Neural cell (in vitro differentiated cells): ENCODE results near the gene FAM20C. TPM values are rescaled to one million over a fixed set of nuclear protein-coding genes. Genes with fewer than 3 reads are reported as not detected.
A peak's percentile ranks its signal among the peaks of the same experiment; 100 is the strongest.

Source experiments
- H2AFZ ChIP-seq: fragments of 200-600, 300-800 bp; sonication (generic), shearing (Covaris generic); 2 replicates; pipeline ENCODE4 v1.6.0; 2014; ENCODE audit warnings: low read depth, mild to moderate bottlenecking, antibody characterized with exemption, low read length, moderate library complexity
- H3F3A ChIP-seq: fragments of 200-600 bp; shearing (Covaris generic); 2 replicates; pipeline ENCODE4 v1.6.1; 2016; ENCODE audit warnings: mild to moderate bottlenecking, moderate library complexity, mixed read lengths, antibody characterized with exemption, low read length; ENCODE audit not compliant: insufficient read depth, poor library complexity, severe bottlenecking
- H3K27ac ChIP-seq: fragments of 200-600, 300-800 bp; sonication (generic), shearing (Covaris generic); 2 replicates; pipeline ENCODE4 v1.5.1; 2014; ENCODE audit warnings: mild to moderate bottlenecking, low read length, moderate library complexity
- H3K27me3 ChIP-seq: fragments of 300-800, 200-600 bp; sonication (generic), shearing (Covaris generic); 2 replicates; pipeline ENCODE4 v1.6.0; 2014; ENCODE audit warnings: mild to moderate bottlenecking, low read depth, low read length, moderate library complexity; ENCODE audit not compliant: insufficient read depth
- H3K36me3 ChIP-seq: fragments of 300-800, 200-600 bp; sonication (generic), shearing (Covaris generic); 2 replicates; pipeline ENCODE4 v1.5.1; 2014; ENCODE audit warnings: mild to moderate bottlenecking, antibody characterized with exemption, low read length, moderate library complexity; ENCODE audit not compliant: insufficient read depth
- H3K4me2 ChIP-seq: fragments of 300-800, 200-600 bp; sonication (generic), shearing (Covaris generic); 2 replicates; pipeline ENCODE4 v1.6.0; 2014; ENCODE audit warnings: mild to moderate bottlenecking, low read length
- H3K4me3 ChIP-seq: fragments of 300-800, 200-600 bp; sonication (generic), shearing (Covaris generic); 2 replicates; pipeline ENCODE4 v1.5.1; 2014; ENCODE audit warnings: mild to moderate bottlenecking, low read length, moderate library complexity
- H3K79me2 ChIP-seq: fragments of 200-600 bp; shearing (Covaris generic); replicated peaks from 2 replicates; pipeline ENCODE4 v1.6.0; 2014; ENCODE audit warnings: mild to moderate bottlenecking, low read length, moderate library complexity; ENCODE audit not compliant: insufficient read depth
- H3K9ac ChIP-seq: fragments of 300-800, 200-600 bp; sonication (generic), shearing (Covaris generic); 2 replicates; pipeline ENCODE4 v1.6.1; 2016; ENCODE audit warnings: mild to moderate bottlenecking, low read length, mixed read lengths
- H3K9me2 ChIP-seq: fragments of 200-600 bp; shearing (Covaris generic); 2 replicates; pipeline ENCODE4 v1.6.1; 2016; ENCODE audit warnings: mild to moderate bottlenecking, low read length, mixed read lengths; ENCODE audit not compliant: insufficient read depth
- H3K9me3 ChIP-seq: fragments of 200-600, 300-800 bp; sonication (generic), shearing (Covaris generic); 2 replicates; pipeline ENCODE4 v1.6.1; 2016; ENCODE audit warnings: mild to moderate bottlenecking, mixed run types, low read length, moderate library complexity, mixed read lengths
- H4K20me1 ChIP-seq: fragments of 200-600 bp; shearing (Covaris generic); 2 replicates; pipeline ENCODE4 v1.6.1; 2016; ENCODE audit warnings: mild to moderate bottlenecking, mixed run types; ENCODE audit not compliant: insufficient read depth
- EZH2 ChIP-seq: fragments of 200-600, 300-800 bp; shearing (Covaris generic), sonication (generic); IDR thresholded peaks from 2 replicates; pipeline ENCODE4 v1.6.1; 2014; ENCODE audit warnings: antibody characterized with exemption, low read length, borderline replicate concordance, mild to moderate bottlenecking; ENCODE audit not compliant: insufficient read depth, poor library complexity, severe bottlenecking
- MXI1 ChIP-seq: fragments of 450-650 bp; conservative IDR thresholded peaks from 2 replicates; pipeline ENCODE4 v1.6.1; 2014; ENCODE audit warnings: antibody characterized with exemption, mild to moderate bottlenecking; ENCODE audit not compliant: poor library complexity, severe bottlenecking
- POLR2AphosphoS5 ChIP-seq: IDR thresholded peaks from 2 replicates; pipeline ENCODE4 v1.6.1; 2012
- RAD21 ChIP-seq: fragments of 450-650 bp; conservative IDR thresholded peaks from 2 replicates; pipeline ENCODE4 v1.6.1; 2014; ENCODE audit warnings: antibody characterized with exemption, mild to moderate bottlenecking, moderate library complexity
- SMC3 ChIP-seq: fragments of 450-650 bp; conservative IDR thresholded peaks from 2 replicates; pipeline ENCODE4 v1.6.1; 2014; ENCODE audit warnings: antibody characterized with exemption, mild to moderate bottlenecking, moderate library complexity; ENCODE audit not compliant: poor library complexity
- TAF1 ChIP-seq: IDR thresholded peaks from 2 replicates; pipeline ENCODE4 v1.6.1; 2012; ENCODE audit warnings: low read depth
- polyA plus RNA-seq: library from polyadenylated mRNA; depleted of rRNA; stranded (reverse); fragments of >200 nt; gene quantifications from 2 replicates; pipeline ENCODE4 v1.2.3, GENCODE V29; 2014
- TF ChIP-seq, protein P1 (sequence below): IDR thresholded peaks from 2 replicates; pipeline ENCODE4 v1.6.1; 2012; ENCODE audit warnings: borderline replicate concordance
- TF ChIP-seq, protein P2 (sequence below): fragments of 450-650 bp; IDR thresholded peaks from 2 replicates; pipeline ENCODE4 v1.5.1; 2014; ENCODE audit warnings: antibody characterized with exemption, mild to moderate bottlenecking, moderate library complexity; ENCODE audit not compliant: poor library complexity, severe bottlenecking

The FAM20C gene
- polyA plus RNA-seq, 1 donor from 2014 or later, result 22.7 TPM

DNA sequence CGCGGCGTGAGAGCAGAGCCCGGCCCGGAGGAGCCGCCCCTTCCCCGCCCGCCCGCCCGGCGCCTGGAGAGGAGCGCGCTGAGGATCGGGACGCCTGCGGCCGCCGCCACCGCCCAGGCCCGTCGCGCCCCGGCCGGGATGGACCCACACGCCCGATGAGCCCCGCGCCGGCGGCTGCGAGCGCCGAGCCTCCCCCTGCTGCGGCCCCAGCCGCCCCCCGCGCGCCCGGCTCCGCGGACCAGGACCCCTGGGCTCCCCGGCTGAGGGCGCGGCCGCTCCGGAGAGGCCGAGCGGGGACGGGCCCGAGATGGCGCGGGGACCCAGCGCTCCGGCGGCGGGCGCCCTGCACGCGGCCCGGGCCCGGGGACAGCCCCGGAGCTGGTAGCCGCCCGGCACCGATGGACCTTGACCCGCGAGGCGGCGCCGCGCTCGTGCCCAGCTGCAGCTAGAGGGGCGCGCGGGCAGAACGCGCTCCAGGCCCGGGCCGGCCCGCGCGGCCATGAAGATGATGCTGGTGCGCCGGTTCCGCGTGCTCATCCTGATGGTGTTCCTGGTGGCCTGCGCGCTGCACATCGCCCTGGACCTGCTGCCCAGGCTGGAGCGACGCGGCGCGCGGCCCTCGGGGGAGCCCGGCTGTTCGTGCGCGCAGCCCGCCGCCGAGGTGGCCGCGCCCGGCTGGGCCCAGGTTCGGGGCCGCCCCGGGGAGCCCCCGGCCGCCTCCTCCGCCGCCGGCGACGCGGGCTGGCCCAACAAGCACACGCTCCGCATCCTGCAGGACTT lies 520 bp downstream of the FAM20C start:
- peak overlapping the region; percentile 93 for H3K9ac ChIP-seq
- H3K4me3 ChIP-seq, result peak overlapping the region; percentile 79
- no peaks in the 10 kb centered on the region for H3K9me2 ChIP-seq
- H3K4me2 ChIP-seq, result no peak overlapping the region
- H4K20me1 ChIP-seq, result no peaks in the 10 kb centered on the region
- TF ChIP-seq MXI1 (peak; percentile 34), SMC3 (no peak)
- TF ChIP-seq, protein P1, sequence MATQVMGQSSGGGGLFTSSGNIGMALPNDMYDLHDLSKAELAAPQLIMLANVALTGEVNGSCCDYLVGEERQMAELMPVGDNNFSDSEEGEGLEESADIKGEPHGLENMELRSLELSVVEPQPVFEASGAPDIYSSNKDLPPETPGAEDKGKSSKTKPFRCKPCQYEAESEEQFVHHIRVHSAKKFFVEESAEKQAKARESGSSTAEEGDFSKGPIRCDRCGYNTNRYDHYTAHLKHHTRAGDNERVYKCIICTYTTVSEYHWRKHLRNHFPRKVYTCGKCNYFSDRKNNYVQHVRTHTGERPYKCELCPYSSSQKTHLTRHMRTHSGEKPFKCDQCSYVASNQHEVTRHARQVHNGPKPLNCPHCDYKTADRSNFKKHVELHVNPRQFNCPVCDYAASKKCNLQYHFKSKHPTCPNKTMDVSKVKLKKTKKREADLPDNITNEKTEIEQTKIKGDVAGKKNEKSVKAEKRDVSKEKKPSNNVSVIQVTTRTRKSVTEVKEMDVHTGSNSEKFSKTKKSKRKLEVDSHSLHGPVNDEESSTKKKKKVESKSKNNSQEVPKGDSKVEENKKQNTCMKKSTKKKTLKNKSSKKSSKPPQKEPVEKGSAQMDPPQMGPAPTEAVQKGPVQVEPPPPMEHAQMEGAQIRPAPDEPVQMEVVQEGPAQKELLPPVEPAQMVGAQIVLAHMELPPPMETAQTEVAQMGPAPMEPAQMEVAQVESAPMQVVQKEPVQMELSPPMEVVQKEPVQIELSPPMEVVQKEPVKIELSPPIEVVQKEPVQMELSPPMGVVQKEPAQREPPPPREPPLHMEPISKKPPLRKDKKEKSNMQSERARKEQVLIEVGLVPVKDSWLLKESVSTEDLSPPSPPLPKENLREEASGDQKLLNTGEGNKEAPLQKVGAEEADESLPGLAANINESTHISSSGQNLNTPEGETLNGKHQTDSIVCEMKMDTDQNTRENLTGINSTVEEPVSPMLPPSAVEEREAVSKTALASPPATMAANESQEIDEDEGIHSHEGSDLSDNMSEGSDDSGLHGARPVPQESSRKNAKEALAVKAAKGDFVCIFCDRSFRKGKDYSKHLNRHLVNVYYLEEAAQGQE, result no peak
- H2AFZ ChIP-seq, result no peak overlapping the region
- no peaks in the 10 kb centered on the region for H3K36me3 ChIP-seq
- H3K9me3 ChIP-seq, result no peaks in the 10 kb centered on the region
- H3K79me2 ChIP-seq, result peaks cover 49% of the 10 kb centered on the region
- no peaks in the 10 kb centered on the region for H3K27me3 ChIP-seq
- no peaks in the 10 kb centered on the region for H3F3A ChIP-seq
- peak overlapping the region; percentile 73 for H3K27ac ChIP-seq

DNA sequence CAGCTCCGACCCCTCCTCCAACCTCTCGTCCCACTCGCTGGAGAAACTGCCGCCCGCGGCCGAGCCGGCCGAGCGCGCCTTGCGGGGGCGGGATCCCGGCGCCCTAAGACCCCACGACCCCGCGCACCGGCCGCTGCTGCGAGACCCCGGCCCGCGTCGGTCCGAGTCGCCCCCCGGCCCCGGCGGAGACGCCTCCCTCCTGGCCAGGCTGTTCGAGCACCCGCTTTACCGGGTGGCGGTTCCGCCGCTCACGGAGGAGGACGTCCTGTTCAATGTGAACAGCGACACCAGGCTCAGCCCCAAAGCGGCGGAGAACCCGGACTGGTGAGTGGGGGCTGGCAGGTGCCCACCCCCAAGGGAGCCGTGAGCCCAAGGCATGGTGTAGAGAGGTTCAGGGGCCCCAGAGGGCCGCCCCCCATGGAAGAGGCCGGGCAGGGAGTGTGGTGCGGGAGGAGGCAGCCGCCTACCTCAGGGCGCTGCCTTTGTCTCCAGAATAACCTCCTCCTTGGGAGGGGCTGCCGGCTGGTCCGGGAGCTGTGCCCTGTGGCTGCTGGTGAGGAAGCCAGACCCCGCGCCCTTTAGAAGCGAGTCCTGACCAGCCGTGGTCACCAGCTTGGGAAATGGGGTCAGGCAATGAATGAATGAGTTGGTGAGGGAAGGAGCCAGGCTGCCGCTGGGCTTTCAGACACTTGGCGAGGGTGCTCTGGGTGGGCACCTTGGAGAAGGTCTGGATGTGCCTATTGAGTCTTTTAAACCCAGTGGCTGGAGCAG lies 1.3 kb downstream of the FAM20C start:
- no peaks in the 10 kb centered on the region for H4K20me1 ChIP-seq
- peak; percentile 7 for TF ChIP-seq MXI1
- TF ChIP-seq RAD21, result peak; percentile 15
- no peak for TF ChIP-seq EZH2
- TF ChIP-seq, protein P2, sequence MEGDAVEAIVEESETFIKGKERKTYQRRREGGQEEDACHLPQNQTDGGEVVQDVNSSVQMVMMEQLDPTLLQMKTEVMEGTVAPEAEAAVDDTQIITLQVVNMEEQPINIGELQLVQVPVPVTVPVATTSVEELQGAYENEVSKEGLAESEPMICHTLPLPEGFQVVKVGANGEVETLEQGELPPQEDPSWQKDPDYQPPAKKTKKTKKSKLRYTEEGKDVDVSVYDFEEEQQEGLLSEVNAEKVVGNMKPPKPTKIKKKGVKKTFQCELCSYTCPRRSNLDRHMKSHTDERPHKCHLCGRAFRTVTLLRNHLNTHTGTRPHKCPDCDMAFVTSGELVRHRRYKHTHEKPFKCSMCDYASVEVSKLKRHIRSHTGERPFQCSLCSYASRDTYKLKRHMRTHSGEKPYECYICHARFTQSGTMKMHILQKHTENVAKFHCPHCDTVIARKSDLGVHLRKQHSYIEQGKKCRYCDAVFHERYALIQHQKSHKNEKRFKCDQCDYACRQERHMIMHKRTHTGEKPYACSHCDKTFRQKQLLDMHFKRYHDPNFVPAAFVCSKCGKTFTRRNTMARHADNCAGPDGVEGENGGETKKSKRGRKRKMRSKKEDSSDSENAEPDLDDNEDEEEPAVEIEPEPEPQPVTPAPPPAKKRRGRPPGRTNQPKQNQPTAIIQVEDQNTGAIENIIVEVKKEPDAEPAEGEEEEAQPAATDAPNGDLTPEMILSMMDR, result no peak
- peak; percentile 35 for TF ChIP-seq POLR2AphosphoS5
- peak; percentile 29 for TF ChIP-seq TAF1
- no peaks in the 10 kb centered on the region for H3K36me3 ChIP-seq
- H3F3A ChIP-seq, result no peaks in the 10 kb centered on the region
- H3K9me3 ChIP-seq, result no peaks in the 10 kb centered on the region
- H3K9ac ChIP-seq, result peak overlapping the region; percentile 93
- H3K27ac ChIP-seq, result peak overlapping the region; percentile 73
- no peaks in the 10 kb centered on the region for H3K27me3 ChIP-seq
- peak overlapping the region; percentile 85 for H3K4me2 ChIP-seq
- H2AFZ ChIP-seq, result peak overlapping the region; percentile 54
- H3K79me2 ChIP-seq, result peaks cover 49% of the 10 kb centered on the region
- H3K9me2 ChIP-seq, result no peaks in the 10 kb centered on the region
- H3K4me3 ChIP-seq, result peak overlapping the region; percentile 79
